Measurements from ENCODE around the gene PHAX.
"Not testable (repeated sequence)": the region's sequence is repeated elsewhere in the genome, so short reads cannot be mapped to it uniquely, and the experiment has no call there.

DNA sequence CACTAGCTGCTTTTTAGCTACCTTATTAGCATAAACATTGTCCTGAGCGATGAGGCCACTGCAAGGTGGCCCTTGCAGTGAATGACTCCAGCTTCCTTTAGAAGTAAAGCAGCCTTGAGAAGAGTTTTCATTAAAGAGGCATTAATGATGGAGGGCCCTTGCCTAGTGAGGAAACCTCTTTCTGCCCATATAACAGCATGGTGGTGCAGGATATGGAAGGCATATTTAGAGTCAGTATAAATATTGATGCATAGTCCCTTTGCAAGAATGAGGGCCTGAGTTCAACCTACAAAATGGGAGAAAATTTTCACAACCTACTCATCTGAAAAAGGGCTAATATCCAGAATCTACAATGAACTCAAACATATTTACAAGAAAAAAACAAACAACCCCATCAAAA, 69.4 kb downstream of the PHAX start:
- TF ChIP-seq, protein P1, sequence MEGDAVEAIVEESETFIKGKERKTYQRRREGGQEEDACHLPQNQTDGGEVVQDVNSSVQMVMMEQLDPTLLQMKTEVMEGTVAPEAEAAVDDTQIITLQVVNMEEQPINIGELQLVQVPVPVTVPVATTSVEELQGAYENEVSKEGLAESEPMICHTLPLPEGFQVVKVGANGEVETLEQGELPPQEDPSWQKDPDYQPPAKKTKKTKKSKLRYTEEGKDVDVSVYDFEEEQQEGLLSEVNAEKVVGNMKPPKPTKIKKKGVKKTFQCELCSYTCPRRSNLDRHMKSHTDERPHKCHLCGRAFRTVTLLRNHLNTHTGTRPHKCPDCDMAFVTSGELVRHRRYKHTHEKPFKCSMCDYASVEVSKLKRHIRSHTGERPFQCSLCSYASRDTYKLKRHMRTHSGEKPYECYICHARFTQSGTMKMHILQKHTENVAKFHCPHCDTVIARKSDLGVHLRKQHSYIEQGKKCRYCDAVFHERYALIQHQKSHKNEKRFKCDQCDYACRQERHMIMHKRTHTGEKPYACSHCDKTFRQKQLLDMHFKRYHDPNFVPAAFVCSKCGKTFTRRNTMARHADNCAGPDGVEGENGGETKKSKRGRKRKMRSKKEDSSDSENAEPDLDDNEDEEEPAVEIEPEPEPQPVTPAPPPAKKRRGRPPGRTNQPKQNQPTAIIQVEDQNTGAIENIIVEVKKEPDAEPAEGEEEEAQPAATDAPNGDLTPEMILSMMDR (IDR thresholded peaks at IDR 0.05) = not testable (repeated sequence)
- TF ChIP-seq POLR2A, EP300 (IDR thresholded peaks at IDR 0.05): not testable (repeated sequence)
